HepG2 (cell line): ENCODE measurements around the gene ZNF511. TPM values are rescaled to one million over a fixed set of nuclear protein-coding genes. Genes with fewer than 3 reads are reported as not detected.

Experiments
- AHR ChIP-seq: IDR thresholded peaks from 2 replicates; pipeline ENCODE4 v1.6.1; 2018; ENCODE audit warnings: missing genetic modification reagents, missing compliant biosample characterization
- ARNT2 ChIP-seq: sonication (generic); formaldehyde crosslinking; IDR thresholded peaks from 2 replicates; pipeline ENCODE4 v1.8.0; 2022; ENCODE audit warnings: mild to moderate bottlenecking, low read depth, missing genetic modification reagents, moderate library complexity
- ATF7 ChIP-seq, 2 experiments: fragments of 450-650 bp in 1 of 2; sonication (generic) in 1 of 2; formaldehyde crosslinking in 1 of 2; IDR thresholded peaks; 2 replicates each; pipeline versions ENCODE4 v1.4.0 to v1.6.1; 2016 to 2020; ENCODE audit warnings: antibody characterized with exemption in 1 of 2, mild to moderate bottlenecking in 1 of 2, missing genetic modification reagents in 1 of 2
- HDAC2 ChIP-seq: sonication (generic); formaldehyde crosslinking; IDR thresholded peaks from 2 replicates; pipeline ENCODE4 v1.4.0; 2020; ENCODE audit warnings: missing genetic modification reagents
- HOXA7 ChIP-seq: sonication (generic); formaldehyde crosslinking; IDR thresholded peaks from 2 replicates; pipeline ENCODE4 v1.8.1; 2022; ENCODE audit warnings: mild to moderate bottlenecking, missing genetic modification reagents, moderate library complexity
- HOXA9 ChIP-seq: sonication (generic); formaldehyde crosslinking; IDR thresholded peaks from 2 replicates; pipeline ENCODE4 v1.8.1; 2022; ENCODE audit warnings: missing genetic modification reagents, mild to moderate bottlenecking, moderate library complexity, borderline replicate concordance
- JUND ChIP-seq: sonication (generic); formaldehyde crosslinking; IDR thresholded peaks from 2 replicates; pipeline ENCODE4 v1.8.0; 2022; ENCODE audit warnings: mild to moderate bottlenecking, missing genetic modification reagents
- NFIB ChIP-seq: sonication (generic); formaldehyde crosslinking; IDR thresholded peaks from 2 replicates; pipeline ENCODE4 v1.9.0; 2021; ENCODE audit warnings: missing genetic modification reagents, mild to moderate bottlenecking, borderline replicate concordance
- POLR2AphosphoS2 ChIP-seq: IDR thresholded peaks from 2 replicates; pipeline ENCODE4 v1.6.1; 2011; ENCODE audit warnings: low read depth, low read length, improper control_type of control experiment
- TFDP2 ChIP-seq: sonication (generic); formaldehyde crosslinking; IDR thresholded peaks from 2 replicates; pipeline ENCODE4 v1.4.0; 2020; ENCODE audit warnings: missing genetic modification reagents
- ZFP36L1 ChIP-seq: sonication (generic); formaldehyde crosslinking; IDR thresholded peaks from 2 replicates; pipeline ENCODE4 v1.8.0; 2022; ENCODE audit warnings: mild to moderate bottlenecking, missing genetic modification reagents, moderate library complexity
- ZFP90 ChIP-seq: sonication (generic); formaldehyde crosslinking; IDR thresholded peaks from 2 replicates; pipeline ENCODE4 v1.8.0; 2022; ENCODE audit warnings: missing genetic modification reagents, mild to moderate bottlenecking, inconsistent platforms, borderline replicate concordance
- ZMYM3 ChIP-seq: sonication (generic); formaldehyde crosslinking; IDR thresholded peaks from 2 replicates; pipeline ENCODE4 v1.5.1; 2020; ENCODE audit warnings: mild to moderate bottlenecking, missing genetic modification reagents
- ZNF138 ChIP-seq: sonication (generic); formaldehyde crosslinking; IDR thresholded peaks from 2 replicates; pipeline ENCODE4 v1.5.0; 2020; ENCODE audit warnings: mild to moderate bottlenecking, low read depth, missing genetic modification reagents
- ZNF367 ChIP-seq: sonication (generic); formaldehyde crosslinking; IDR thresholded peaks from 2 replicates; pipeline ENCODE4 v1.4.0; 2020; ENCODE audit warnings: missing genetic modification reagents, borderline replicate concordance
- polyA plus RNA-seq, 8 experiments: library from polyadenylated mRNA; depleted of rRNA in 3 of 8; stranded (reverse) in 7 of 8; unstranded in 1 of 8; fragments of >200 nt; fragmentation: Illumina TruSeq in 4 of 8; extraction: Trizol in 4 of 8; gene quantifications; 2 replicates each; pipeline versions ENCODE4 v1.2.1 to v1.2.3, GENCODE V29; 2011 to 2016; ENCODE audit warnings: low read depth in 4 of 8, missing spikeins in 1 of 8, mixed read lengths in 1 of 8; ENCODE audit not compliant: insufficient read depth in 1 of 8
- total RNA-seq, 5 experiments: library from RNA; depleted of rRNA; stranded (reverse); fragments of >200 nt; fragmentation: Illumina TruSeq; extraction: Trizol; gene quantifications; 2 replicates each; pipeline ENCODE4 v1.2.3, GENCODE V29; 2016; ENCODE audit warnings: low read depth in 1 of 5
- TF ChIP-seq, protein P1 (sequence below): sonication (generic); formaldehyde crosslinking; IDR thresholded peaks from 2 replicates; pipeline ENCODE4 v1.8.0; 2023; ENCODE audit warnings: mild to moderate bottlenecking, missing genetic modification reagents
- TF ChIP-seq, protein P2 (sequence below): sonication (generic); formaldehyde crosslinking; conservative IDR thresholded peaks from 2 replicates; pipeline ENCODE4 v1.8.0; 2022; ENCODE audit warnings: missing genetic modification reagents
- TF ChIP-seq, protein P3 (sequence below): sonication (generic); formaldehyde crosslinking; IDR thresholded peaks from 2 replicates; pipeline ENCODE4 v1.5.0; 2020; ENCODE audit warnings: missing genetic modification reagents
- TF ChIP-seq, protein P4 (sequence below): IDR thresholded peaks from 2 replicates; pipeline ENCODE4 v1.6.1; 2016; ENCODE audit warnings: missing compliant biosample characterization, missing genetic modification reagents, borderline replicate concordance
- TF ChIP-seq, protein P5 (sequence below): sonication (generic); formaldehyde crosslinking; IDR thresholded peaks from 2 replicates; pipeline ENCODE4 v1.4.0; 2020; ENCODE audit warnings: missing genetic modification reagents, borderline replicate concordance

ZNF511 gene
- total and polyA plus RNA-seq, 2 of the 13 experiments (the other 11 are each of a cell fraction or from before 2014, with no cell fraction given) = 35.6 to 66.4 TPM

- no peak; the same call in 1 of the 2 replicates for TF ChIP-seq ATF7 (IDR thresholded peaks at IDR 0.05)
- peak; percentile 72; the same call in 1 of the 2 replicates for TF ChIP-seq ATF7 (CRISPR knock-in tag; IDR thresholded peaks at IDR 0.05)
- no peak; the same call in 1 of the 2 replicates for TF ChIP-seq TFDP2 (CRISPR knock-in tag)
- peak; percentile 77; the same call in 1 of the 2 replicates for TF ChIP-seq JUND
- TF ChIP-seq, protein P1, sequence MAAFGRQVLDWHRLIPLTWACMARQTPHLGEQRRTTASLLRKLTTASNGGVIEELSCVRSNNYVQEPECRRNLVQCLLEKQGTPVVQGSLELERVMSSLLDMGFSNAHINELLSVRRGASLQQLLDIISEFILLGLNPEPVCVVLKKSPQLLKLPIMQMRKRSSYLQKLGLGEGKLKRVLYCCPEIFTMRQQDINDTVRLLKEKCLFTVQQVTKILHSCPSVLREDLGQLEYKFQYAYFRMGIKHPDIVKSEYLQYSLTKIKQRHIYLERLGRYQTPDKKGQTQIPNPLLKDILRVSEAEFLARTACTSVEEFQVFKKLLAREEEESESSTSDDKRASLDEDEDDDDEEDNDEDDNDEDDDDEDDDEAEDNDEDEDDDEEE = no peak
- peak; percentile 51; the same call in 1 of the 2 replicates for TF ChIP-seq ARNT2 (CRISPR knock-in tag)
- no peak for TF ChIP-seq AHR
- TF ChIP-seq ZFP36L1 = no peak
- no peak for TF ChIP-seq HOXA9 (CRISPR knock-in tag)
- TF ChIP-seq, protein P2, sequence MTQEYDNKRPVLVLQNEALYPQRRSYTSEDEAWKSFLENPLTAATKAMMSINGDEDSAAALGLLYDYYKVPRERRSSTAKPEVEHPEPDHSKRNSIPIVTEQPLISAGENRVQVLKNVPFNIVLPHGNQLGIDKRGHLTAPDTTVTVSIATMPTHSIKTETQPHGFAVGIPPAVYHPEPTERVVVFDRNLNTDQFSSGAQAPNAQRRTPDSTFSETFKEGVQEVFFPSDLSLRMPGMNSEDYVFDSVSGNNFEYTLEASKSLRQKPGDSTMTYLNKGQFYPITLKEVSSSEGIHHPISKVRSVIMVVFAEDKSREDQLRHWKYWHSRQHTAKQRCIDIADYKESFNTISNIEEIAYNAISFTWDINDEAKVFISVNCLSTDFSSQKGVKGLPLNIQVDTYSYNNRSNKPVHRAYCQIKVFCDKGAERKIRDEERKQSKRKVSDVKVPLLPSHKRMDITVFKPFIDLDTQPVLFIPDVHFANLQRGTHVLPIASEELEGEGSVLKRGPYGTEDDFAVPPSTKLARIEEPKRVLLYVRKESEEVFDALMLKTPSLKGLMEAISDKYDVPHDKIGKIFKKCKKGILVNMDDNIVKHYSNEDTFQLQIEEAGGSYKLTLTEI (CRISPR knock-in tag) = no peak
- no peak for TF ChIP-seq HOXA7 (CRISPR knock-in tag)
- TF ChIP-seq ZMYM3 (CRISPR knock-in tag) = no peak
- TF ChIP-seq POLR2AphosphoS2 = no peak
- no peak for TF ChIP-seq ZFP90
- TF ChIP-seq ZNF138 (CRISPR knock-in tag) = no peak
- no peak for TF ChIP-seq NFIB (CRISPR knock-in tag)
- TF ChIP-seq ZNF367 (CRISPR knock-in tag) = no peak
- TF ChIP-seq HDAC2 (CRISPR knock-in tag) = no peak
- TF ChIP-seq, protein P3, sequence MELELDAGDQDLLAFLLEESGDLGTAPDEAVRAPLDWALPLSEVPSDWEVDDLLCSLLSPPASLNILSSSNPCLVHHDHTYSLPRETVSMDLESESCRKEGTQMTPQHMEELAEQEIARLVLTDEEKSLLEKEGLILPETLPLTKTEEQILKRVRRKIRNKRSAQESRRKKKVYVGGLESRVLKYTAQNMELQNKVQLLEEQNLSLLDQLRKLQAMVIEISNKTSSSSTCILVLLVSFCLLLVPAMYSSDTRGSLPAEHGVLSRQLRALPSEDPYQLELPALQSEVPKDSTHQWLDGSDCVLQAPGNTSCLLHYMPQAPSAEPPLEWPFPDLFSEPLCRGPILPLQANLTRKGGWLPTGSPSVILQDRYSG = no peak
- TF ChIP-seq, protein P4, sequence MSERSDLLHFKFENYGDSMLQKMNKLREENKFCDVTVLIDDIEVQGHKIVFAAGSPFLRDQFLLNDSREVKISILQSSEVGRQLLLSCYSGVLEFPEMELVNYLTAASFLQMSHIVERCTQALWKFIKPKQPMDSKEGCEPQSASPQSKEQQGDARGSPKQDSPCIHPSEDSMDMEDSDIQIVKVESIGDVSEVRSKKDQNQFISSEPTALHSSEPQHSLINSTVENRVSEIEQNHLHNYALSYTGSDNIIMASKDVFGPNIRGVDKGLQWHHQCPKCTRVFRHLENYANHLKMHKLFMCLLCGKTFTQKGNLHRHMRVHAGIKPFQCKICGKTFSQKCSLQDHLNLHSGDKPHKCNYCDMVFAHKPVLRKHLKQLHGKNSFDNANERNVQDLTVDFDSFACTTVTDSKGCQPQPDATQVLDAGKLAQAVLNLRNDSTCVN (CRISPR knock-in tag) = no peak
- TF ChIP-seq, protein P5, sequence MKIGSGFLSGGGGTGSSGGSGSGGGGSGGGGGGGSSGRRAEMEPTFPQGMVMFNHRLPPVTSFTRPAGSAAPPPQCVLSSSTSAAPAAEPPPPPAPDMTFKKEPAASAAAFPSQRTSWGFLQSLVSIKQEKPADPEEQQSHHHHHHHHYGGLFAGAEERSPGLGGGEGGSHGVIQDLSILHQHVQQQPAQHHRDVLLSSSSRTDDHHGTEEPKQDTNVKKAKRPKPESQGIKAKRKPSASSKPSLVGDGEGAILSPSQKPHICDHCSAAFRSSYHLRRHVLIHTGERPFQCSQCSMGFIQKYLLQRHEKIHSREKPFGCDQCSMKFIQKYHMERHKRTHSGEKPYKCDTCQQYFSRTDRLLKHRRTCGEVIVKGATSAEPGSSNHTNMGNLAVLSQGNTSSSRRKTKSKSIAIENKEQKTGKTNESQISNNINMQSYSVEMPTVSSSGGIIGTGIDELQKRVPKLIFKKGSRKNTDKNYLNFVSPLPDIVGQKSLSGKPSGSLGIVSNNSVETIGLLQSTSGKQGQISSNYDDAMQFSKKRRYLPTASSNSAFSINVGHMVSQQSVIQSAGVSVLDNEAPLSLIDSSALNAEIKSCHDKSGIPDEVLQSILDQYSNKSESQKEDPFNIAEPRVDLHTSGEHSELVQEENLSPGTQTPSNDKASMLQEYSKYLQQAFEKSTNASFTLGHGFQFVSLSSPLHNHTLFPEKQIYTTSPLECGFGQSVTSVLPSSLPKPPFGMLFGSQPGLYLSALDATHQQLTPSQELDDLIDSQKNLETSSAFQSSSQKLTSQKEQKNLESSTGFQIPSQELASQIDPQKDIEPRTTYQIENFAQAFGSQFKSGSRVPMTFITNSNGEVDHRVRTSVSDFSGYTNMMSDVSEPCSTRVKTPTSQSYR = no peak; the same call in 1 of the 2 replicates
Observed at GRCh38 chr10:133308421-133309099, at the start of gene ZNF511, which contains the start of gene TUBGCP2 (continued).
